ENCODE measurements around the gene NECAB2. TPM values are rescaled to one million over a fixed set of nuclear protein-coding genes. Genes with fewer than 3 reads are reported as not detected.

The NECAB2 gene
- total and polyA plus RNA-seq, 2 experiments from 2014 or later, result 1.6 to 5.1 TPM

DNA sequence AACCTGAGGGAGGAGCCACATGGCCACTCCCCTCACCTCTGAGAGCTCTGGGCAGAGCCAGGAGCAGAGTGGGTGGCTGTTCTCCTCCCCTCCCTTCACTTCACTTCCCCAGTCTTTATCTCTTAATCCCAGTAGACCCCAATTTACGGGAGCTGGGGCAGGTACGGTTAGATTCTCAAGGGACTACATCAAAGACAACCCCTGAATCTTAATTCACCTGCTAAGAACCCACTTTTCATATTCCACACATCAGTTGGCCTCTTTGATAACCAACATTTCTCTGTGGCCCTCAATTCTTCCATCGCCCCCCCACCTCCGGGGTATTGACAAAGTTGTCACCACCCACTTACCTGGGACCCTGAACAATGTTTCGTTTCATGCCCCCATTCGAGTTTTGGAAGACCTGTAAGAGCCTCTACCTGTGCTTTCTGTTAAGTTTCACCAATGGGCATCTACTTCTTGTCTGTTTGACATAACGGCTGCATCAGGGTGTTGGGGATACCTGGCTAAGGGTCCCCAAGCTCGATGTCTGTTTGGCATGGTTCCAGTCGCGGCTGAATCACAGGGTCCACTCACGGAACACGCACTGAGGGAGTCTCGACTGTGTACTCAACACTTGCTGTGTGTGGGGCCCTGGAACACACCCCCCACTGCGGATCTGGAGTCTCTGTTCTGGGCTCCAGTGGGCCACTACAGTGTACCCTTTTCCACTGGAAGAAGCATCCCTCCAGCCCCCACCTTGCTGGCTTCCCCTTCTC is 46.7 kb downstream of the NECAB2 start:
- no peaks in the 10 kb centered on the region; the same call in 1 of the 2 replicates for H3K4me1 ChIP-seq (ENCODE audit: insufficient read depth)
- DNase-seq (ENCODE audit: low spot score), result no peak
- H4K20me1 ChIP-seq (replicated peaks; ENCODE audit: insufficient read depth), result no peaks in the 10 kb centered on the region
- Mint-ChIP-seq H3K27me3 (ENCODE audit: insufficient read depth, low read depth, poor library complexity) (peaks cover 4% of the 10 kb centered on the region), H3K36me3 (ENCODE audit: low read depth) (peaks cover 2% of the 10 kb centered on the region; the same call in 1 of the 3 replicates), H3K9me3 (peaks cover 4% of the 10 kb centered on the region; the same call in 1 of the 3 replicates), H3K4me3 (peak overlapping the region; percentile 55), H3K27ac (no peak overlapping the region), H3K4me1 (peaks cover 7% of the 10 kb centered on the region)
- no peaks in the 10 kb centered on the region for H3F3A ChIP-seq (replicated peaks; ENCODE audit: low read depth)
- H2AFZ ChIP-seq, result no peak overlapping the region
- H3K79me2 ChIP-seq (replicated peaks; ENCODE audit: insufficient read depth), result no peaks in the 10 kb centered on the region
- ATAC-seq, result no peak
- no peaks in the 10 kb centered on the region for H3K9me2 ChIP-seq (ENCODE audit: insufficient read depth)
- H3K27me3 ChIP-seq (ENCODE audit: insufficient read depth), result no peaks in the 10 kb centered on the region
- TF ChIP-seq CTCF (conservative IDR thresholded peaks at IDR 0.05; ENCODE audit: low read depth in 2 of 2) (no peak), ZNF462 (CRISPR knock-in tag; IDR thresholded peaks at IDR 0.05) (no peak), ZNF114 (CRISPR knock-in tag; IDR thresholded peaks at IDR 0.05) (no peak), ZNF331 (CRISPR knock-in tag; IDR thresholded peaks at IDR 0.05; ENCODE audit: low read depth) (no peak), EZH2 (IDR thresholded peaks at IDR 0.05; ENCODE audit: low read depth, unreplicated experiment) (no peak), NANOG (IDR thresholded peaks at IDR 0.05; ENCODE audit: borderline replicate concordance) (no peak), STAT1 (IDR thresholded peaks at IDR 0.05; ENCODE audit: unreplicated experiment) (no peak), ETS1 (IDR thresholded peaks at IDR 0.05) (no peak)
- no peak overlapping the region for H3K4me3 ChIP-seq
- no peak overlapping the region for H3K4me2 ChIP-seq
- H3K27ac ChIP-seq (ENCODE audit: low read depth), result no peak overlapping the region
- H3K36me3 ChIP-seq (ENCODE audit: insufficient read depth), result no peaks in the 10 kb centered on the region

All from GM23338 (cell line).